ENCODE data around the gene ZNF3.
"Not testable (repeated sequence)": the region's sequence is repeated elsewhere in the genome, so short reads cannot be mapped to it uniquely, and the experiment has no call there.

The ZNF3 gene

DNA sequence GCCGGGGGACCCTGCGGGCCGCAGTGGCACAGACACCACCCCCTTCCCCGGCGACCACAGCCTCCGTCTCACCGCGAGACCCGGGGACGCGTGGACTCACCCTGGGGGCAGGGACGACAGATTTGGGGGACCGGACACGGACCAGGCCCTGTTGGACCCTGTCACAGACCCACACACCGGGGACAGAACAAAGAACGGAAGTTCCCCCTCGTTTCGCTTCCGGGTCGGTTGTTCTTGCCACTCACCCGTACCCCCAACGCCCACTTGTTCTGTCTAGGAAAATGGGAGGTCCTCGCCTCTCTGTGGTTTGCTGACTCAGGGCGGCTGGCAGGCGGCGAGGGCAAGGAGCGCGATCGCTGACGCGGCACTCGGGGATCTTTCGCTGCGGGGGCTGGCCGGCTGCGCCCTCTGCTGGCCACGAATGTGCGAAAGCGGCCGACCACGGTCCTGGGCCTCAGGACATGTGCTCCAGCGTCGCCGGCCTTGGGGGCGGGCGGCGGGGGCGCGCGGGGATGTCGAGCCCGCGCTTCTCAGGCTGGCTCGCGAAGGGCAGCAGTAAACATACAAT is at the start of gene ZNF3:
ZNF3 (minus strand) TSS at position 189 of the 568 bp plus-strand sequence. CDS start 4,366 bp downstream, outside the sequence.
- peak; percentile 94 for DNase-seq (ENCODE audit: extremely low read depth in 1 of 2, low read depth in 1 of 2)

DNA sequence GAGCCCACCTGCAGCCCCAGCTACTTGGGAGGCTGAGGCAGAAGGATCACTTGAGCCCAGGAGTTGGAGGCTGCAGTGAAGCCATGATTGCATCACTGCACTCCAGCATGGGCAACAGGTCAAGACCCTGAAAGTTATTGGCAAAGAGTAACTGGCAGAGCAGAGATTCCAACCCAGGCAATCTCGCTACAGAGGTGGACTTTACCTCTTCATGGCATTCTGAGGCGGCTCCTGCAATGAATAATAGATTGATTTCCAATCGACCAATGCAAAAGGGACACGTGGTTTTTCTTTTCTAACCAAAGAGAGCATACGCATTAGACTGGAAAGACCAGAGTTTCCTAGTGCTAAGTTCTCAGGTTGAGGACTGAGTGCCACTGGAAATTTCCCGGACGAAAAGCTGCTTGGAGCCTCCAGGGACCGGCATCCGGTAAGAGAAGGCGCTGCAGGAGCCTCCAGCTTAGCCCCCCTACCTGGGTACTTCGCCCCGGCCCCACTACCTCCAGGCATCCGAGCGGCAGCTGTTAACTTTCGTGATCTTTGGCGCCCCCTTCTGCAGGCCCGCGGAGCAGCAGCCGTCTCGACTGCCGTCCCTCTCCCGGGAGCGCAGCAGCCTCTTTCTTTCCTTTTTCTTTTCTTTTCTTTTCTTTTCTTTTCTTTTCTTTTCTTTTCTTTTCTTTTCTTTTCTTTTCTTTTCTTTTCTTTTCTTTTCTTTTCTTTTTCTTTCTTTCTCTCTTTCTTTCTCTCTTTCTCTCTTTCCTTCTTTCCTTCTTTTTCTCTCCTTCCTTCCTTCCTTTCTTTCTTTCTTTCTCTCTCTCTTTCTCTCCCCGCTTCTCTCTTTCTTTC is 49.3 kb upstream of the ZNF3 start:
- peak; percentile 63 to 74 for DNase-seq (ENCODE audit: extremely low read depth in 1 of 2, low read depth in 1 of 2)

DNA sequence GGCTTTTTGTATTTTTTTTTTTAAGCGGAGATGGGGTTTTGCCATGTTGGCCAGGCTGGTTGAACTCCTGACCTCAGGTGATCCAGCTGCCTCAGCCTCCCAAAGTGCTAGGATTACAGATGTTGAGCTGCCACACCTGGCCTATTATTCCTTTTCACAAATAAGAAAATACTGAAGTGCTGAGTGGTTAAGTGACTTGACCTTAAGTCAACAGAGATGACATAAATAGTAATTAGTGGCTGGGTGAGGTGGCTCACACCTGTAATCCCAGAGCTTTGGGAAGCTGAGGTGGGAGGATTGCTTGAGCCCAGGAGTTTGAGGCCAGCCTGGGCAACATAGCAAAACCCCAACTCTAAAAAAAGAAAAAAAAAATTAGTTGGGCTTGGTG is 48.7 kb upstream of the ZNF3 start:
- DNase-seq (ENCODE audit: extremely low read depth in 1 of 2, low read depth in 1 of 2), result not testable (repeated sequence)

DNA sequence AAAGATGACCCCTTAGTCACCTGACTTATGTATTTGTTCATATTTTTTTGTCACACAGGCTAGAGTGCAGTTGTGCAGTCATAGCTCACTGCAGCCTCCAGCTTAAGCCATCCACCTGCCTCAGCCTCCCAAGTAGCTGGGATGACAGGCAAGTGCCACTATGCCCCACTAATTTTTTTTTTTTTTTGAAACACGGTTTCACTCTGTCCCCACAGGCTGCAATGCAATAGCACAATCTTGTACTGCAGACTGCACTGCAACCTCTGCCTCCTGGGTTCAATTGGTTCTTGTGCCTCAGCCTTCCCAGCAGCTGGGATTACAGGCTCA is 47.1 kb upstream of the ZNF3 start:
- DNase-seq (ENCODE audit: extremely low read depth in 1 of 2, low read depth in 1 of 2), result no peak

DNA sequence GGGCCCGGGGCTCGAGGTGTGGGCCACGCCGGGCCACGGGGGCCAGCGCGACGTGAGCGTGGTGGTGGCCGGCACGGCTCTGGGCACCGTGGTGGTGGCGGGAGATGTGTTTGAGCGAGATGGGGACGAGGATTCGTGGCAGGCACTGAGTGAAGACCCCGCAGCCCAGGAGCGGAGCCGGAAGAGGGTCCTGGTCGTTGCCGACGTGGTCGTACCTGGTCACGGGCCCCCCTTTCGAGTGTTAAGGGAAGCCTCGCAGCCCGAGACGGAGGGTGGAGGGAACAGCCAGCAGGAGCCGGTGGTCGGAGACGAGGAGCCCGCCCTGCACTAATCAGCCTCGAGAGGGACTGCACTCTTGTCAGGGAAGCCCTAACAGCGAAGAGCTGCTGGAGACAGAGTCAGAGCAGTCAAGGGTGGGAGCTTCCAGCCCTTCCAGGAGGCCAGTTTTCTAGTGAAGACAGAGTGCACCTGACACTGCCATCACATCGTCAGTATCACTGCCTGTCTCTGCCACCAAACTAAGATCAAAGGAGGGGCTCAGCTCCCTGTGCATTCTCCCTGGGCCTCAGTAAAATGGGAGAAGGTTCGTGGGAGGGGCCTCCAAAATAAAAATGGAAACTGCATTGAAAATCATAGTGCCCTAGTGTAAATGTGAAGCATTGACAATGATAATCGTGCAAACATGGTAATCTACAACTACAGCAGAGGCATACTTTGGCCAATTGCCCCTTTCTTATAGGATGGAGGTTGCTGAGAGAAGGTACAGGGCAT is 46.5 kb upstream of the ZNF3 start:
- DNase-seq (ENCODE audit: extremely low read depth in 1 of 2, low read depth in 1 of 2), result peak in 1 of 2 donors; percentile 11

DNA sequence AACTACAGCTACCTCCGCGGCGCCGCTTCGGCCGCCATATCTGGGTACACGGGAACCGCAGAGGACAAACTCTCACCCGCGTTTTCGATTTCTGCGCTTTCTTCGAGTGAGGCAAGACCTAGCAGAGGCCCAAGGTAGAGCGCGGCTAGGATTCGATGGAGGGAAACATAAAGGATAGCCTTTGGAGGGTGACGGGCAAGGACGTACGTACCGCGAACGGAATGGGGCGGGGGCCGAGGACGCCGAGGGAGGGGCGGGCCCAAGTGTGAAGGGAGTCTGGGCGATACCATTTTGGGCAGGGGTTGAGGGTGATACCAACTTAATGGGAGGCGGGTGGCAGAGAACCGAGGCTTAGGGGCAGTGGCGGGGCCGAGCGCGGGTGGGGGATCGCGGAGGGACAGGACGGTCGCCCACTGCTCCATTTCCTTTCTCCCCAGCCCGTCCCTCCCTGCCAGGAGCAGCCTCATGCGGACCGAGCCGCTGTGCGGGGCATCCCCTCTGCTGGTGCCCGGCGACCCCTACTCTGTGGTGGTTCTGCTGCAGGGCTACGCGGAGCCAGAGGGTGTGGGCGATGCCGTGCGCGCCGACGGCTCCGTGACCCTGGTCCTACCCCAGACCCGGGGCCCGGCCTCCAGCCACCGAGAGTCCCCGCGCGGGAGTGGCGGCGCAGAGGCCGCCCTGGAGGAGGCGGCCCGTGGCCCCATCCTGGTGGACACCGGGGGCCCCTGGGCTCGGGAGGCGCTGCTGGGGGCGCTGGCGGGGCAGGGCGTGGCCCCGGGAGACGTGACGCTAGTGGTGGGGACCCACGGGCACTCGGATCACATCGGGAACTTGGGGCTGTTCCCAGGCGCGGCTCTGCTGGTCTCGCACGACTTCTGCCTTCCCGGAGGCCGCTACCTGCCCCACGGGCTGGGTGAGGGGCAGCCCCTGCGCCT is 45.7 kb upstream of the ZNF3 start, which contains the start of gene MBLAC1:
MBLAC1 (plus strand) TSS at position 37 of the 935 bp plus-strand sequence; CDS start at position 466, 429 bp downstream.
- DNase-seq (ENCODE audit: extremely low read depth in 1 of 2, low read depth in 1 of 2), result peak; percentile 82 to 86

DNA sequence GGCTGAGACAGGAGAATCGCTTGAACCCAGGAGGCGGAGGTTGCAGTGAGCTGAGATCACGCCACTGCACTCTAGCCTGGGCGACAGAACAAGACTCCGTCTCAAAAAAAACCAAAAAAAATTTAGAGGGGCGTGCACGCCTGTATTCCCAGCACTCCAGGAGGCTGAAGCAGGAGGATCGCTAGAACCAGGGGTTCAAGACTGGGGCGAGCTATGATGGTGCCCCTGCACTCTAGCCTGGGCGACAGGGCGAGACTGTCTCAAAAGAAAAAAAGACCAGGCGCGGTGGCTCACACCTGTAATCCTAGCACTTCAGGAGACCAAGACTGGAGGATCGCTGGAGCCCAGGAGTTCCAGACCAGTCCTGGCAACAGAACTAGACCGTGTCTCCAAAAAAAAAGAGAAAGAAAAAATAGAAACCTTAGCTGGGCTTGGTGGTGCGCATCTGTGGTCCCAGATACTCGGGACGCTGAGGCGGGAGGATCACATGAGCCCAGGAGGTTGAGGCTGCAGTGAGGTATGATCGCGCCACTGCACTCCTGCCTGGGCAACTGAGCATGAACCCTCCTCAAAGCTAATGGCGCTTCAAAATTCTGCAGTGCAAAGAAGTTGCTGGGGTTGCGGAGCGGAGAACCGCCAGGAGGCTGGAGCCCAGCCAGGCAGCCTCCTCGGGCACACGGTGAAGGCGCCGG is 44.9 kb upstream of the ZNF3 start:
- DNase-seq (ENCODE audit: extremely low read depth in 1 of 2, low read depth in 1 of 2), result no peak

DNA sequence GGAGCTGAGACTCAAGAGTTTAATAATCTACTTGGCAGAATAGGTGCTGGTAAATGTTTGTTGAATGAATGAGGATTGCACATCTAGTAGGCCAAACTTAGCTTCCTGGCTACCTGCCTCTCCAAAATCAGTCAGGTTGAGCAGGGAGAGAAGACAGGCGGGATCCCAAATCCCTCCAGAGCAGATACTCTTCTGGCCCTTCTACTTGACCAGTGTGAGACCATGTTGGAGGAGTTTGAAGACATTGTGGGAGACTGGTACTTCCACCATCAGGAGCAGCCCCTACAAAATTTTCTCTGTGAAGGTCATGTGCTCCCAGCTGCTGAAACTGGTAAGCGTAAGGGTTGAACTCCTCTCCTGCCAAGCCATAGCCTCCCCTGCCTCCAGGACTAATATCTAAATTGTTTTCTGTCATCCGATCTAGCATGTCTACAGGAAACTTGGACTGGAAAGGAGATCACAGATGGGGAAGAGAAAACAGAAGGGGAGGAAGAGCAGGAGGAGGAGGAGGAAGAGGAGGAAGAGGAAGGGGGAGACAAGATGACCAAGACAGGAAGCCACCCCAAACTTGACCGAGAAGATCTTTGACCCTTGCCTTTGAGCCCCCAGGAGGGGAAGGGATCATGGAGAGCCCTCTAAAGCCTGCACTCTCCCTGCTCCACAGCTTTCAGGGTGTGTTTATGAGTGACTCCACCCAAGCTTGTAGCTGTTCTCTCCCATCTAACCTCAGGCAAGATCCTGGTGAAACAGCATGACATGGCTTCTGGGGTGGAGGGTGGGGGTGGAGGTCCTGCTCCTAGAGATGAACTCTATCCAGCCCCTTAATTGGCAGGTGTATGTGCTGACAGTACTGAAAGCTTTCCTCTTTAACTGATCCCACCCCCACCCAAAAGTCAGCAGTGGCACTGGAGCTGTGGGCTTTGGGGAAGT is 43.0 kb upstream of the ZNF3 start:
- DNase-seq (ENCODE audit: extremely low read depth in 1 of 2, low read depth in 1 of 2), result no peak

DNA sequence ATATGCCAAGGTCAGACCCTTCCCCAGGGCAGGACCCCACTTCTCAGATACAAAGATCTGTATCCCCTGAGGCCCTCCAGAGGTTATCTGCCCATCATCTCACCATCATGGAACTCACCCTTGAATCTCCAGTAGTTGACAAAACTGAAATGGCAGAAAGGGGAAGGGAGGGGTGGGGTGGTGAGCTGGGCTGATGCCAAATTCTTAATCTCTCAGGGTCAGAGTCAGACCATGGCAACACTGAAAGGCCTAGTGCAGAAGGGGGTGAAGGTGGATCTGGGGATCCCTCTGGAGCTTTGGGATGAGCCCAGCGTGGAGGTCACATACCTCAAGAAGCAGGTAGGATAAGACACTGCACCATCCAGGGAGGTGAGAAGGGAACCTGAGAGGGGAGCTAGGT is 41.0 kb upstream of the ZNF3 start:
- no peak for DNase-seq (ENCODE audit: extremely low read depth in 1 of 2, low read depth in 1 of 2)

DNA sequence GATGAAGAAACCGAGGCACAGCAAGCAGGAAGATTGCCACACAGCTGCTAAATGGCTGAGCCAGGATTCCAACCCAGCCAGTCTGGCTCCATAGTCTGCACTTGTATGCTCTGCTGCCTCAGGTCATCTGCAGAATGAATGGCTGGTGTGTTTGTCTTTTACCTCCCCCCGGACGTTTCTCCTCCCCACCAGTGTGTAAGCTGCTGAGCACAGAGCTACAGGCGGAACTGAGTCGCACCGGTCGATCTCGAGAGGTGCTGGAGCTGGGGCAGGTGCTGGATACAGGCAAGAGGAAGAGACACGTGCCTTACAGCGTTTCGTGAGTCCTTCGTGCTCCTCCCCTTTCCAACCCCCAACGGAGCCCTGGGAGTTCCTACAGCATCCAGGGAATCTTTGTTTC is 40.5 kb upstream of the ZNF3 start:
- no peak for DNase-seq (ENCODE audit: extremely low read depth in 1 of 2, low read depth in 1 of 2)

DNA sequence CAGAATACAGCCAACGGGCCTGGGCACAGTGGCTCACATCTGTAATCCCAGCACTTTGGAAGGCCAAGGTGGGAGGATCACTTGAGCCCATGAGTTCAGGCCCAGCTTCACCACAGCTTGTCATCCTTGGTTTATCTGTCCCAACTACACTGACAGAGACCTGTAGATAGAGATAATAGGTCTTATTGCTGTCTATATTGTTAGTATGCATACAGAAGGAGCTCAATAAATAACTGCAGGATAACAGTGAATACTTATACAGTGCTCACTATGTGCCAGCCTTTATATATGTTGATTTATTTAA is 39.2 kb upstream of the ZNF3 start:
- DNase-seq (ENCODE audit: extremely low read depth in 1 of 2, low read depth in 1 of 2), result no peak

DNA sequence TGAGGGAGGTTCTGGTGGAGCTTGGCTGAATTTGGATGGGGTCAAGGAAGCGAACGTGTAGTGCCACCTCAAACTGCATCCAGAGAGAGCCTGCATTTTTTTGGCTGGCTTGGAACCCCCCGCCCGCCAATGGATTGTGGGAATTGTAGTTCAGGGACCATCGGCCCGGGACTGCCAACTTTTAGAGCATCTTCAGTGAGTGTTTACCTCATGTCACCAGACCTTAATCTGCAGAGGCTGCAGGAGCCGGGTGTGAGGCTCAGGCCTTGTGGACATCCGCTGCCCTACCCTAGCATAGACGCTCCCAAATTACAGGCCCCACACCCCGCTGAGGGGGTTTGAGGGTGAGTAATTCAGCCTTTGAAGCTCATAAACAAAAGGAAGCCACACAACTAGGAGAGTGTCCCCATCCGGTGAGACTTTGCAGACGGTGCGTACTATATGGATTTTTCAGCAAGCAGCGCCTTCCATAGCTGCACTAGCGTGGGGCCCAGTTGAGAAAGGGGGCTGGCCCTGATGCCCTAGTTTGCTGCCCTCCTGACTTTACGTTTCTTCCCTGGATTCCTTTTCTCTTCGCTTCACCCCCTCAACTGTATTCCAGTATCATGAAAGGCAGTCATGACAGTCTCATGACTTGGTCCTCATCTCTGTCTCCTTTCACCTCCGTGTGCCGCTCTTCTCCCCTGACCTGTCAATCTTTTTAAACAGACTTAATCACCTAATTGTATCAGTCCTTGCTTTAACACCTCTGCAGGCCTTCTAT is 38.6 kb upstream of the ZNF3 start:
- peak in 1 of 2 donors; percentile 46 for DNase-seq (ENCODE audit: extremely low read depth in 1 of 2, low read depth in 1 of 2)

DNA sequence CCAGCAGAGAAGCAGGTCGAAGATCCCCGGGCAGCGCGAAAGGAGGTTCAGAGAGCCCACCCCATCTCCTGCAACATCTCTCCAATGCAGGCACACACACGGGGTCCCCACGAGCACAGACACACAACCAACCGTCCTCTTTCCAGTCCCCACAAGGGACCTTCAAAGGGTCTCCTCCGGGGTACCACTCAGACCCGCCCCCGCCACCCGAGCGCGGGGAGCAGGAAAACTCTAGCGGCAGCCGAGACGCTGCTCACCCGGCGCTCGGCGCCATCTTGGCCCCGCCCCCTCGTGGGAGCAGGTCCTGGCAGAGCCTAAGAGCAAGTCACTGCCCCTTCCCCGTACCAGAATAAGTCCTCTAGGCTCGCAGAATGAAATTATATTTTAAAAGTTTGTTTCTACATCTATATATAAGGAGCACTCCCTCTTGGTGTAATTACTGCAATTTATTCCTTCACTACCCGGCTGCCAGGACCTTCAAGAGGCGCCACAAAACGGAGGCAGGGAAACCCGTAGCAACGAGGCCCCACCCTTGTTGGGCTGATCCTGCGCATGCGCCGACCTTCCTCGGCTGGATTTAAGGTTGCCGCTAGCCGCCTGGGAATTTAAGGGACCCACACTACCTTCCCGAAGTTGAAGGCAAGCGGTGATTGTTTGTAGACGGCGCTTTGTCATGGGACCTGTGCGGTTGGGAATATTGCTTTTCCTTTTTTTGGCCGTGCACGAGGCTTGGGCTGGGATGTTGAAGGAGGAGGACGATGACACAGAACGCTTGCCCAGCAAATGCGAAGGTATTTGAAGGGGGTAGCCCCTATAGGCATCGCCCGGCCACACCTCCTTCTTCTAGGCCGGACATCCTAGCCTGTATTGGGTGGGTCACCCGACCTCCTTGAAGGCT is 37.8 kb upstream of the ZNF3 start, which contains the start of the genes CNPY4 and TAF6:
CNPY4 (plus strand) TSS at position 563 of the 898 bp plus-strand sequence; CDS start at position 674, 111 bp downstream.
TAF6 (minus strand) TSS at position 287 of the 898 bp plus-strand sequence. CDS start 5,149 bp downstream, outside the sequence.
- DNase-seq (ENCODE audit: extremely low read depth in 1 of 2, low read depth in 1 of 2), result peak; percentile 92 to 93

DNA sequence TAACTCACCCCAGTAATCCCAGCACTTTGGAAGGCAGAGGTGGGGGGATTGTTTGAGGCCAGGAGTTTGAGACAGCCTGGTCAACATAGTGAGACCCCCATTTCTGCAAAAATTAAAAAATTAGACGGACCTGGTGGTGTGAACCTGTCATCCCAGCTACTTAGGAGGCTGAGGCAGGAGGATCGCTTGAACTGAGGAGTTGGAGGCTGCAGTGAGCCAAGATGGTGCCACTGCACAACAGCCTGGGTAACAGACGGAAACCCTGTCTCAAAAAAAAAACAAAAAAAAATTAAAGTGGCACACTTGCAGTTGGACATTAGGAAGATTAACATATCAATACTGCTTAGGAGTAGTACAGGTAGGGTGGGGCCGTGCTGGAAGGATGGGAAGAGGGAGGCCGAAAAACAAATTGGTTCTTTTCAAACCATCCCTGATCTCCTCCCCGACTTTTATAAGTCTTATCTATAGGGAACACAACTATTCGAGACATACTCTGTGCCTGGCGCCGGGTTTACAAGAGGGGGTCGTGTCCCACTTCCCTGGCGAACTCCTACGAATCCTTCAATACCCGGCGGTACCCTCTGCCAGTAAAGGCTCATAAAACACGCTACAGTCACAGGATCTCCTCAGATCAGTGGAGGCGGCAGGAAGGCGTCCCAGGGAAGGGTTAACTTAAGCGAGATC is 37.0 kb upstream of the ZNF3 start:
- DNase-seq (ENCODE audit: extremely low read depth in 1 of 2, low read depth in 1 of 2), result no peak

DNA sequence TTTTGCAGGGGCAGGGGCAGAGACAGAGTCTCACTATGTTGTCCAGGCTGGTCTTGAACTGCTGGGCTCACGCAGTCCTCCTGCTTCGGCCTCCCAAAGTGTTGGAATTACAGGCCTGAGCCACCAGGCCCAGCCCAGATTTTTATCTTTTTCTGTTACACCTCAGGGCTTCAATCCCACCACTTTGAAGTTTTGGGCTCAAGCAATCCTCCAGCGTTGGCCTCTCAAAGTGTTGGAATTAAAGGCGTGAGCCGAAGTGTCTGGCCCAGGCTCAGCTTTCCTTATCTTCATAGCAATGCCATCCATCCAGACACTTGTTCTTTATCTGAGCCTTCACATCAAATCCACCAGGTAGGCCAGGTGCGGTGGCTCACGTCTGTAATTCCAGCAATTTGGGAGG is 33.5 kb upstream of the ZNF3 start:
- no peak for DNase-seq (ENCODE audit: extremely low read depth in 1 of 2, low read depth in 1 of 2)

DNA sequence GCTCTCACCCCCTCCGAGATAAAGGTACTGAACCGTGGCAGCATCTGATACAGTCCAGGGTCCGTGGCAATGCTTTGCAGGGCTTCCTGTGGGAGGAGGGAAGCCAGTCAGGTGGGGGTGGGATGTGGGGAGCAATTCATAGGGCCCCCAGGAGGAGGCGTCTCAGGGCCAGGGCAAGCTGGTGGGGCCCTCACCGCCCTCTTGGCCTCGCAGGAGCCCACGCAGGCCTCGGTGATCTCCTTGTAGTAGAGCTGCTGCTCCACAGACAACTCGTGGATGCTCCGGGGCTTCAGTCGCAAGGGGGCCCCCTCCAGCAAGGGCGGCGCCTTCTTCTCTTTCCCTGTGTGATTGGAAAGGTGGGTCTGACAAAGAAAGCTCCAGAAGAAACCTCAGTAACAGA is 30.4 kb upstream of the ZNF3 start:
- DNase-seq (ENCODE audit: extremely low read depth in 1 of 2, low read depth in 1 of 2), result no peak

DNA sequence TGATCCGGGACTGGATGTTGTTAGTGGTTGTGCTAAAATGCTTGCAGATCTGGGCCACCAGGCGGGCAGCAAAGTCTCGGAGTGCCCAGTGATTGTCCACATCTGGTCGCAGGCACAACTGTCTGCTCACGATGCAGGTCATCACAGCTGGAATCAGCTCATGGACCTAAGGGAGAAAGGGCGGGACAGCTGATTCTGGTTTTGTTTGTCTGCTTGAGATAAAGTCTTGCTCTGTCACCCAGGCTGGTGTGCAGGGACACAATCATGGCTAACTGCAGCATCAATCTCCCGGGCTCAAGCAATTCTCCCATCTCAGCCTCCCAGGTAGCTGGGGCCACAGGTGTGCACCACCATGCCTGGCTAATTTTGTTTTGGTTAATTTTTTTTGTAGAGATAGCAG is 29.6 kb upstream of the ZNF3 start:
- no peak for DNase-seq (ENCODE audit: extremely low read depth in 1 of 2, low read depth in 1 of 2)
